Measurements from ENCODE around the gene TMEM150B. TPM values are rescaled to one million over a fixed set of nuclear protein-coding genes. Genes with fewer than 3 reads are reported as not detected.

TMEM150B gene
- total and polyA plus RNA-seq, 9 of the 15 experiments (the other 6 are each of a cell fraction or from before 2014, with no cell fraction given) = 0.47 to 1.3 (median 0.74) TPM; not detected in 2

GRCh38 chr19:55345818-55346724, 20.9 kb upstream of the TMEM150B start:
- intact Hi-C loops (cut with micrococcal nuclease) = no loop called here
- Histone ChIP-seq H3K27ac (ENCODE audit: extremely low read depth, low read depth, low read length) (no peak overlapping the region), H3K36me3 (ENCODE audit: control insufficient read depth, insufficient read depth, low read length) (peaks cover 66% of the 10 kb centered on the region; the same call in 2 of the 3 replicates), H3K79me2 (ENCODE audit: control insufficient read depth, insufficient read depth, low read length) (peaks cover 12% of the 10 kb centered on the region), H3K4me2 (ENCODE audit: insufficient read depth, low read length) (no peak overlapping the region), H3K4me1 (replicated peaks in 1 of 2; ENCODE audit: control insufficient read depth in 2 of 2, insufficient read depth in 2 of 2, low read length in 2 of 2) (peaks cover 7 to 80% of the 10 kb centered on the region in 2 experiments; a peak in 4 of 5 replicates), H3K9me1 (ENCODE audit: control insufficient read depth, insufficient read depth, low read length) (peaks cover 5% of the 10 kb centered on the region), H3K4me3 (no peak overlapping the region), H4K20me1 (replicated peaks; ENCODE audit: control insufficient read depth, insufficient read depth, low read length) (peaks cover 6% of the 10 kb centered on the region; the same call in 1 of the 2 replicates), H3K9ac (ENCODE audit: insufficient read depth in 1 of 2, low read depth in 2 of 2, low read length in 2 of 2) (peak overlapping the region in 1 of 2 experiments; percentile 81; a peak in 2 of 4 replicates), H3K9me3 (replicated peaks; ENCODE audit: control insufficient read depth, insufficient read depth, low read depth, low read length) (no peaks in the 10 kb centered on the region), H3K27me3 (ENCODE audit: control insufficient read depth in 2 of 2, insufficient read depth in 2 of 2, low read length in 2 of 2) (no peaks in the 10 kb centered on the region), H2AFZ (ENCODE audit: low read depth, low read length) (no peak overlapping the region)
- CTCF ChIA-PET (ENCODE audit: low intra/inter-chr PET ratio) = no interaction called here
- FAIRE-seq (no peak), DNase-seq (ENCODE audit: extremely low read depth in 1 of 4, low spot score in 3 of 4) (peak in 3 of 4 experiments; percentile 32 to 69 (median 61)), ATAC-seq (peak; percentile 24)
- POLR2A ChIA-PET = interaction anchor here (0.5 to 1.2 kb wide), 3 partner anchors 10 to 66 kb away, joined by 3 read pairs; partner anchors contain the start of gene HSPBP1
- TF ChIP-seq RBFOX2 (IDR thresholded peaks at IDR 0.05; ENCODE audit: low read depth, low read length) (peak; percentile 57; the same call in 1 of the 2 replicates), RBM14 (IDR thresholded peaks at IDR 0.05; ENCODE audit: borderline replicate concordance, insufficient read depth, low read depth, low read length) (no peak), ATF6 (CRISPR knock-in tag; IDR thresholded peaks at IDR 0.05) (no peak), NFIC (IDR thresholded peaks at IDR 0.05) (peak; percentile 88), ZNF133 (CRISPR knock-in tag; IDR thresholded peaks at IDR 0.05) (no peak), PHF20 (IDR thresholded peaks at IDR 0.05; ENCODE audit: partially characterized antibody) (no peak), ARID1B (IDR thresholded peaks at IDR 0.05) (no peak)
- WGBS (ENCODE audit: insufficient coverage, low coverage, missing lambda C conversion rate) = 84% methylated on average over 26 of the region's 43 CpGs
- in situ Hi-C loops (cut with MboI) = no loop called here
- no TSS peak for BruUV-seq (replicated peaks)

Measured in K562 (cell line).